GM19240 (cell line): ENCODE measurements around the gene PANK2.
"Not testable (repeated sequence)": the region's sequence is repeated elsewhere in the genome, so short reads cannot be mapped to it uniquely, and the experiment has no call there.

Source experiments
- DNase-seq: peaks from one replicate; pipeline ENCODE4 v3.0.0; 2011; ENCODE audit warnings: low spot score; ENCODE audit not compliant: insufficient read length

Gene PANK2

GRCh38 chr20:3925899-3926638 is 36.9 kb downstream of the PANK2 start:
- no peak for DNase-seq

GRCh38 chr20:3927486-3928291 is 38.5 kb downstream of the PANK2 start:
- no peak for DNase-seq

- DNase-seq: no peak
Measured at GRCh38 chr20:3929713-3930060, 40.5 kb downstream of the PANK2 start.

- no peak for DNase-seq
Measured at GRCh38 chr20:3930265-3931206, 41.3 kb downstream of the PANK2 start.

GRCh38 chr20:3931664-3932063 is 42.5 kb downstream of the PANK2 start:
- no peak for DNase-seq

- no peak for DNase-seq
Measured at GRCh38 chr20:3932277-3932676, 43.1 kb downstream of the PANK2 start.

GRCh38 chr20:3932681-3933080 is 43.5 kb downstream of the PANK2 start:
- DNase-seq: no peak

GRCh38 chr20:3933218-3933617 is 44.0 kb downstream of the PANK2 start:
- no peak for DNase-seq

GRCh38 chr20:3934624-3935023 is 45.4 kb downstream of the PANK2 start:
- no peak for DNase-seq

- DNase-seq: no peak
Measured at GRCh38 chr20:3935295-3935955, 46.2 kb downstream of the PANK2 start.

GRCh38 chr20:3935956-3936340 is 46.8 kb downstream of the PANK2 start:
- no peak for DNase-seq

- DNase-seq: no peak
Measured at GRCh38 chr20:3937618-3938017, 48.4 kb downstream of the PANK2 start.

GRCh38 chr20:3940905-3941304 is 51.7 kb downstream of the PANK2 start:
- DNase-seq: no peak

- DNase-seq: not testable (repeated sequence)
Measured at GRCh38 chr20:3946666-3947065, 57.5 kb downstream of the PANK2 start.

GRCh38 chr20:3964719-3965118 is 75.5 kb downstream of the PANK2 start:
- DNase-seq: no peak

- no peak for DNase-seq
Measured at GRCh38 chr20:3966571-3966970, 77.4 kb downstream of the PANK2 start.

GRCh38 chr20:3970016-3970415 is 80.8 kb downstream of the PANK2 start:
- no peak for DNase-seq

GRCh38 chr20:3971145-3971544 is 82.0 kb downstream of the PANK2 start:
- DNase-seq: no peak

- no peak for DNase-seq
Measured at GRCh38 chr20:3972161-3972560, 83.0 kb downstream of the PANK2 start.

GRCh38 chr20:3972631-3973030 is 83.4 kb downstream of the PANK2 start:
- not testable (repeated sequence) for DNase-seq

- no peak for DNase-seq
Measured at GRCh38 chr20:3973705-3974104, 84.5 kb downstream of the PANK2 start.
